BE2C (cell line): ENCODE data around the gene SPTBN4.
"Not testable (repeated sequence)": the region's sequence is repeated elsewhere in the genome, so short reads cannot be mapped to it uniquely, and the experiment has no call there.

ENCODE experiments used
- DNase-seq: peaks from one replicate; pipeline ENCODE4 v3.0.0-alpha.2; 2020
- H3K27me3 ChIP-seq: fragments of 250-450 bp; sonication (Bioruptor Pico); 2 replicates; pipeline ENCODE4 v1.5.1; 2020; ENCODE audit warnings: mild to moderate bottlenecking
- H3K36me3 ChIP-seq: fragments of 250-450 bp; sonication (Bioruptor Pico); 2 replicates; pipeline ENCODE4 v1.5.1; 2020; ENCODE audit warnings: mild to moderate bottlenecking
- H3K4me1 ChIP-seq: fragments of 250-450 bp; sonication (Bioruptor Pico); 2 replicates; pipeline ENCODE4 v1.5.1; 2020
- H3K4me3 ChIP-seq: 2 replicates; pipeline ENCODE4 v1.5.1; 2011; ENCODE audit warnings: low read depth, low read length
- H3K9me3 ChIP-seq: fragments of 250-450 bp; sonication (Bioruptor Pico); 2 replicates; pipeline ENCODE4 v1.5.1; 2020
- TF ChIP-seq, protein P1 (sequence below): IDR thresholded peaks from 2 replicates; pipeline ENCODE4 v1.5.1; 2012; ENCODE audit warnings: mild to moderate bottlenecking, low read depth, low read length

The SPTBN4 gene

DNA sequence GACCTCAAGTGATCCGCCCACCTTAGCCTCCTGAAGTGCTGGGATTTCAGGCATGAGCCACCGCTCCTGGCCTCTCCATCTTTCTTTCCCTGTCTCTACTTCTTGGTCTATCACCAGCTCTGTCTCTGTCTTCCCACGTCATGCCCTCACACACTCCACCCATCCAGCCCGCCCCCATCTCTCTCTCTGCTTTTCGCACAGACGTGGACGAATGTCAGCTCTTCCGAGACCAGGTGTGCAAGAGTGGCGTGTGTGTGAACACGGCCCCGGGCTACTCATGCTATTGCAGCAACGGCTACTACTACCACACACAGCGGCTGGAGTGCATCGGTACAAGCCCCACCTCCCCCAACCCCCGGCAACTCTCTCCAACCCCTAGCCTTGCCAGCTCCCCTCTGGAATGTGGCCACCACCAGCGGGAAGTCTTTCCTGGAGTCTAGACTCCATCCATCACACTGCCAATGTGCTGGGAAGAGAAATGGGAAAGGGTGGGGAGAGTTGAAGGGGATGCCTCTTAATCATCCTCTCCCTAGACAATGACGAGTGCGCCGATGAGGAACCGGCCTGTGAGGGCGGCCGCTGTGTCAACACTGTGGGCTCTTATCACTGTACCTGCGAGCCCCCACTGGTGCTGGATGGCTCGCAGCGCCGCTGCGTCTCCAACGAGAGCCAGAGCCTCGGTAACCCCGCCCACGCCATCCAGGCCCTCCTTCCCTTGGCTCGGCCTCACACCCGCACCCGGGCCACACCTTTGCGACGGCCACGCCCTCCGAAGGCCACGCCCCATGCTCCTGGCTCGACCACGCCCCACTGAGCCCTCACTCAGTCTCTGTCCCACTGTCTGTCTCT lies 156.8 kb downstream of the SPTBN4 start:
- H3K9me3 ChIP-seq, result no peaks in the 10 kb centered on the region
- TF ChIP-seq, protein P1, sequence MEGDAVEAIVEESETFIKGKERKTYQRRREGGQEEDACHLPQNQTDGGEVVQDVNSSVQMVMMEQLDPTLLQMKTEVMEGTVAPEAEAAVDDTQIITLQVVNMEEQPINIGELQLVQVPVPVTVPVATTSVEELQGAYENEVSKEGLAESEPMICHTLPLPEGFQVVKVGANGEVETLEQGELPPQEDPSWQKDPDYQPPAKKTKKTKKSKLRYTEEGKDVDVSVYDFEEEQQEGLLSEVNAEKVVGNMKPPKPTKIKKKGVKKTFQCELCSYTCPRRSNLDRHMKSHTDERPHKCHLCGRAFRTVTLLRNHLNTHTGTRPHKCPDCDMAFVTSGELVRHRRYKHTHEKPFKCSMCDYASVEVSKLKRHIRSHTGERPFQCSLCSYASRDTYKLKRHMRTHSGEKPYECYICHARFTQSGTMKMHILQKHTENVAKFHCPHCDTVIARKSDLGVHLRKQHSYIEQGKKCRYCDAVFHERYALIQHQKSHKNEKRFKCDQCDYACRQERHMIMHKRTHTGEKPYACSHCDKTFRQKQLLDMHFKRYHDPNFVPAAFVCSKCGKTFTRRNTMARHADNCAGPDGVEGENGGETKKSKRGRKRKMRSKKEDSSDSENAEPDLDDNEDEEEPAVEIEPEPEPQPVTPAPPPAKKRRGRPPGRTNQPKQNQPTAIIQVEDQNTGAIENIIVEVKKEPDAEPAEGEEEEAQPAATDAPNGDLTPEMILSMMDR, result no peak
- H3K4me3 ChIP-seq, result peak overlapping the region; percentile 30
- peak; percentile 93 for DNase-seq
- H3K27me3 ChIP-seq, result no peaks in the 10 kb centered on the region
- no peaks in the 10 kb centered on the region for H3K36me3 ChIP-seq
- peaks cover 3% of the 10 kb centered on the region; the same call in 1 of the 2 replicates for H3K4me1 ChIP-seq

DNA sequence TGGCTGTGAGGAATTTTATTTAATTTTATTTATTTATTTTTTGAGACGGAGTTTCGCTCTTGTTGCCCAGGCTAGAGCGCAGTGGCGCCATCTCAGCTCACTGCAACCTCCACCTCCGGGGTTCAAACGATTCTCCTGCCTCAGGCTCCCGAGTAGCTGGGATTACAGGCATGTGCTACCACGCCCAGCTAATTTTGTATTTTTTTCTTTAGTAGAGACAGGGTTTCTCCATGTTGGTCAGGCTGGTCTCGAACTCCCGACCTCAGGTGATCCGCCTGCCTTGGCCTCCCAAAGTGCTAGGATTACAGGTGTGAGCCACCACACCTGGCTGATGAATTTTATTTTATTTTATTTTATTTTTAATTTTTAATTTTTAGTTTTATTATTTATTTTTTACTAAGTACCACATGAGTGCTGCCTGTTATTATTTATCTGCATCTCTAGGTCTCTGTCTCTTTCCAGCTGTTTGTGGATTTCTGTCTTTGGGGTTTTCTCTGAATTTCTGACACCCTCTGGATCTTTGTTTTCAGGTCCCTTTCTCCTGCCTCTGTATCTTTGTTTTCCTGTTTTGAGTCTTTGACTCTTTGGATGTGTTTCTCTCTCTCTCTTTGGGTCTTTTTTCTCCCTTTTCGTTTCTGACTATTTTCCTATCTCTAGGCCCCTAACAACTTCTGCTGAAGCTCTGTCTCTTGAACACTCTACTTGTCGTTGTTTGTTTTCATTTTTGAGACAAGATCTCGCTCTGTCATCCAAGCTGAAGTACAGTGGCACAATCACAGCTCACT lies 157.8 kb downstream of the SPTBN4 start:
- DNase-seq, H3K27me3 ChIP-seq, H3K9me3 ChIP-seq, H3K4me3 ChIP-seq, H3K36me3 ChIP-seq, H3K4me1 ChIP-seq: not testable (repeated sequence)

DNA sequence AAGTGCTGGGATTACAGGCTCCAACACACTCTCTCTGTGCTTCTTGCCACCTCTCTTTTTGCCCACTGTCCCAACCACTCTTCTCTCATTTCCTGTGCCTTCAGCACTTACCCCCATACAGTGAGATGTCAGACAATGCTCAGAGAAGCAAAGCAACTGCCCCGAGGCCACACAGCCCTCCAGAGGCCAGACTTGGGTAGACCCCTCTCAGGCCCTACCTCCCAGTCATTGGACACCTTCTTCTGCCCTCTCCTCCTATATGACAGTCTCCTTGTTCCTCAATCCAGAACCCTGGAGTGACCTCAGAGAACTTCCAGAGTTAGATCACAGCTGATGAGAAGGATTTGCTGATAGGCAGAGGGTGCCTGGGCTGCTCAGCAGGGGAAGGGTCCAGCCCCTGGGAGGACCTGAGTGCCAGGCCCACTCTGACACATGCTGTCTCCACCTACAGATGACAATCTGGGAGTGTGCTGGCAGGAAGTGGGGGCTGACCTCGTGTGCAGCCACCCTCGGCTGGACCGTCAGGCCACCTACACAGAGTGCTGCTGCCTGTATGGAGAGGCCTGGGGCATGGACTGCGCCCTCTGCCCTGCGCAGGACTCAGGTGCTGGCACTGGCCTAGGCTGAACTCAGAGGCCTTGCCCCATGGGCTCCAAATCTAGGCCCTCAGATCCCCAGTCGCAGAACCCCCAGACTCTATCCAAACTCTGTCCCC lies 158.8 kb downstream of the SPTBN4 start:
- H3K36me3 ChIP-seq, result no peaks in the 10 kb centered on the region
- TF ChIP-seq, protein P1, result no peak
- no peak for DNase-seq
- no peaks in the 10 kb centered on the region for H3K9me3 ChIP-seq
- peaks cover 3% of the 10 kb centered on the region; the same call in 1 of the 2 replicates for H3K4me1 ChIP-seq
- no peak overlapping the region for H3K4me3 ChIP-seq
- no peaks in the 10 kb centered on the region for H3K27me3 ChIP-seq
